HG02884 (cell line): ENCODE data around the gene TBL1XR1.
A peak's percentile ranks its signal among the peaks of the same experiment; 100 is the strongest.

Experiments
- ATAC-seq: cut with Tn5 transposase; IDR thresholded peaks from one replicate; pipeline ENCODE4 v1.9.1; 2021; ENCODE audit warnings: mild to moderate bottlenecking, moderate library complexity; ENCODE audit not compliant: unreplicated experiment

TBL1XR1 gene

DNA sequence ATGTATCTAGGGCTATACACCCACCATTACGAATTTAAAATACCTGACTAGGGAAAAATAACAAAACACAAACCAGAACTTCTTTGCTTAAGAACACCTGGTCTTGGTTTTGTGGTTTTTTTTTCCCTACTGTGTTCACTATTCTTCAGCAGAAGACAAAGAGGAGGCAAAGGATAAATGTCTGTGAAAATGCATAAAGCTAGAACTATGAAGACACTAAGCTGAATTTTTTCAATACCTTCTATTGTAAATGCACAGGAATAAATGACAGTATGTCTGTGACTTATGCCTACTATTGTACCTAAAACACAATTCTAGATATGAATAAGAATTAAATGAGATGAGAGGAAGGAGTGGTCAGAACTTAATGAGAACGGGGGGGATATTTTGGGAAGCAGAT lies 86.9 kb downstream of the TBL1XR1 start:
- ATAC-seq: no peak

DNA sequence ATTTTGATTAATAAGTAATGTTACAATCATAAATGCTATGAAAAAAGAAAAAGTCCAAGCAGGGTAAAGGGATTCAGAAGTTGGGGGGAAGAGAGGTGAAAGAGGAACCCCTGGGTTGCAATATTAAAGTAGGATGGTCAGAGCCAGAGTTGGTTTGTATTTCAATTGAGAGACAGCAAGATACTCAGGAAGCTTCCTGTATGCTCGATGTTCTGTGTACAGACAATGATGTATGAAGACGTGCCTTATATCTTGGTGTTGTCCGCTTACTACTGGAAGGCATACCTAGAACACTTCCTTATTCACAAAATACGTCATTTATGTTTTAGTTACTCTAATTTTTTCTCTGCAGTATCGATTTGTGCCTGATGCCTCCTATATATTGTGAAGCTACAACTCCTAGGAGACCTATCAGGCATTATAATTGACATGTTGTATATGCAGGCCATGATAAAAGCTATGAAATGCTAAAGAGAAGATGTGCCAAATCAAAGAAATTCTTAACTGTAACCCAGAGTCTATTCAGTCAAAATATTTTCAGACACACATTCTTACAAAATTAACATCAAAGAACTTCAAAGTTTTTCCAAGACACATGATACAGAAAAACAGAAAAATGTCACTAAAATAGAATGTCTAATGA lies 87.5 kb downstream of the TBL1XR1 start:
- ATAC-seq: peak; percentile 40

DNA sequence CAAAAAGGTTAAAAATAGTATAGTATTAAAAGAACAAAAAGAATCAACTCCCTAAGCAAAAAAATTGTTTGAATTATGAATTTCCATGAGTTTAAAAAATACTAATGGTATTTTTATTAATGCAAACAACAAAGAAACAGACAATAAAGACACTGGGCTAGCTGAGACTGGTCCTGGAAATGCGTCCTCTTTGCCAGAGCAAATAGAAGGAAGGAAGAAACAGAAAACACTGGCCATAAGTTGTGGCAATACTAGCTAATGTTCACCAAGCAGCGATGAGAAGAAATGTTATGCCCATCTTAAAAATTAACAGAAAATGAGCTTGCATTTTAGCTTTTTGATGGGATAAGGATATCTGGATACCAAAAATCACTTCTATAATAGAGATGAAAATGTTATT lies 88.6 kb downstream of the TBL1XR1 start:
- no peak for ATAC-seq

DNA sequence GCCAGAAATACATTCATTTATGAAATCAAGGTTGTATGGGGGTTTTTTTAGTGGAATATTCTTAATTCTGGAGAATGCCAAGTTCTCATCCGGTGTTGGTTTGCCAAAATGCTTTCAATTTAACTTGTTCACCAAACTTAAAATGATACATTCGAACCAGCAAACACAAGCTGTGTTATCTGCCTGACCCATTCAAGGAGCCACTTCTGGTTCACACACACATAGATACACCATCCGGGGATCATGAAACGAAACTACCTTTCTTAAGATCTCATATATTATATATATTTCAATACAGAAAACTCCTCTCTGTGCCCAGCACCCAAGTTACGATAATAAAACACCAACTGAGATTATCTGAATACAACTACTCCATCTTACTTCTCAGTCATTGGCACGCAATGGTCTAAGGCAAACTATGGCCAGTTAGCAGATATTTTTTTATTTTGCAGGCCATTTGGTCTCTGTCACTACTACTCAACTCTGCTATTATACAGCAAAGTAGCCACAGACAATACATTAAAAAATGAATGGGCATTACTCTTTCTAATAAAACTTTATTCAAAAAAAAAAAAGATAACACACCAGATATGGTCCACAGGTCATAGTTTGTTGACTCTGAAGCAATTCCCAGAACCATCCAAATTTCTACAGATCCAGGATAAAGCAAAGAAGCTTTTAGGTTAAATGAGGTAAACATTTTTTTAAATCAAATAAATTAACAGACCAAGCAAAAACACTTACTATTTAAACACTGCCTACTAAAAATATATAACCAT lies 89.6 kb downstream of the TBL1XR1 start:
- ATAC-seq: no peak

DNA sequence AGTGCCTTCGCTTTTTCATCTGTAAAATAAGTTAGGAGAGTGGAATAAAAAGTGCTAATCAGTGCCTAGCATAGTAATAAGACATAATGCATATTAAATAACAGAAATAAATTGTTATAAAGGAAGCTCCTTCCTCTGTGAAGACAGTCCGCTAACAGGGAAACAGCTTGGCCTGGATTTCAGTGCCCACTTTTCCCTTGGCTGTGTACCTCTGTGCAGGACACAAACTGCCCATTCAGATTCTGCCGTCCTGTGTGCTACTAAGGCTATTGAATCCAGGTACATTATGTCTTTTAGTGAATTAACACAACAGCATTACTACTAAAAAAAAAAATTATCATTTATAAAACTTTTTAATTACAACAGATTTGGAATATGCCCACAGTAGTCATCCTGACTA lies 90.7 kb downstream of the TBL1XR1 start:
- no peak for ATAC-seq

DNA sequence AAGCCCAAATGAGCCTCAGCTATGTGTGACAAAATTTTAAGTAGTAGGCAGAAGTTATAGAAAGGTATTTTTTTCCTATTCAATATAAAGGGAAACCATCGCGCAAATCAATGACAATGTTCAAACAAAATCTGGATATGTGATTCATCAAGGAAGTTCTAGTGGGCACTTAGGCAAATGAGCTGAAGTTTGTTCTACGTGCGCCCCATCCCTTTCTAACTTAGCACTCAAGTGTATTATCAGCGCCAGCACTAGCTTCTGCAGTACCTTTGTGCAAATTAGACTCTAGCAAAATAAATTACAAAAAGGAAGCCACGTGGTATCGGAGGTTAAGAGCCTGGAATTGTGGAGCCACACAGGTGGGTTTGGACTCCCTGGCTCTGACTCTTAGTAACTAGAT lies 91.1 kb downstream of the TBL1XR1 start:
- ATAC-seq: peak; percentile 53

DNA sequence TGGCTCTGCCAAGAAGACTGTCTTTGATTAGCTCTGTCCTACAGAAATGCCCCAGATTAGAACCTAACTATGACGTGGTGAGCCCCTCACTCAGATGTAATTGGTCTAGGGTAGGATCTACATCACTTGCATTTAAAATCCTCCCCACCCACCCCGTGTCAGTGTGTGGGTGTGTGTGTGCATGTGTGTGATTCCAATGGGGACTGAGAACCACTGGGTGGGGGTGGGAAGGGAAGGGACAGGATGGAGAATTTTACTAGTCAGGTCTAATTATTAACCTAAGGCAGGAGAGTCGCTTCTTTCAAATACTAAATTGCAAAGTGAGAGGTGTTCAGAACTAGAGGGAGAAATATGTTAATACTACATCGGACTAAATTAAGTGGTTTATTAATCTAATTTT lies 91.7 kb downstream of the TBL1XR1 start:
- no peak for ATAC-seq

DNA sequence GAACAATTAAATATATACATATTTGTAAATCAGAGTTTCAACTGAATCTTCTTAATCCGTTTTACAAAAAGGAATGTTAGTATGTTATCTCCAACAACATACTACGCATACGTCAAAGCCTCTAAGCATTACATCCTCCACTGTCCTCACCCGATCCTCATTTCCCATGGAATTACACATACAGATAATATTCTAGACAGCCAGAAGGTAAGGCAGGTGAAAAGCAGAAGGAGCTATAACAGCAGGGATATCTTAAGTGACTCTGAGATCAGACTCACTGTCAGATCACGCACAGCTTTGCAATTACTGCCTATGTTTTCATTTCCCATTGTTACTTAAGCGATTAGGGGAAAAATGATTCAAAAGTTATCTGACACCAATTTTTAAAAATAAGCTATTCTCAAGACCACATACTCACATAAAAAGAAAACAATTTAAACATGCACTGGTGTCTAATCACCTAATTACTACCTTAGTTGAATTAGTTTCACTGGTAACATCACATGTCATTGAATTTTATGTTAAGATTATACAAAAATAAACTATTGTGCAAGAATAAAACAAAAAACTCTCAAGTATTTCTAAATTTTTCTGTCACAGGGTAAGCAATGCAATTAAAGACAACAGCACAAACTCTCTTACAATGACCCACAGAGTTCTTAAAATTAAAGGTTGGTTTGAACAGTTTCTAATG lies 92.8 kb downstream of the TBL1XR1 start:
- ATAC-seq: no peak

DNA sequence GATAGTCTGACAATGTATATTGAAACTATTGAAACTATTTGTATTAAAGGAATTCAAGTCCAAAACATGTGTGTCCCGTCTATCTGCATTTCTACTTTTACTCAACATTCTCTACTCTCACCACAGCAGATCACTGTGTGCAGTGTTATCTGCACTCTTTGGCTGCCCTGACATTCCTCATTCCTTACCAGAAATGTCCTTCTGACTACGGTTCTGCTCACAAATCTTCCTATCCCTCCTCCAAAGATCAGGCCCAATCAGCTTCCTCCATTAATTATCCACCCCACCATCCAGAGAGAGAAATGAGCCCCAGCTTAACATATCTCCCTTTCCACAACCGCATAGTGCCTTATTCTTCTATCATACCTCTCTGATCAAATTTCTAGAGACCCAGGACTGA lies 94.7 kb downstream of the TBL1XR1 start:
- ATAC-seq: no peak

DNA sequence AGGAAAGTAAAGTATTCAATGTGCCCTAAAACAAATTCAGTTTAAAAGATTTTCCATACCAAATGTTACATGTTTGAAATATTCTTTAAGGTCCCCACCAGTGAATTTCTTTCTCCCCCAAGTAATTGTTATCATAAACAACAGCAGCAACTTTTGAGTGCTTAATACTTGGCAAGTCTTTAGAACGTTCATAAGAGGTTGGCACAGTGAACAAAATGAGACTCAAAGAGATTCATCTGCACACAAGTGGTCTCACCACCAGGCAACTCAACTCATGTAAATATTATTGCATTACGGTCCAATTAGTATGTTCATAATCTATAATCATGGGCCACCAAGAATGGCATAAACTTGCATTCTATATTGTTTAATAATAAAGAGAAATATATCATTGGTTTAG lies 98.7 kb downstream of the TBL1XR1 start:
- no peak for ATAC-seq

DNA sequence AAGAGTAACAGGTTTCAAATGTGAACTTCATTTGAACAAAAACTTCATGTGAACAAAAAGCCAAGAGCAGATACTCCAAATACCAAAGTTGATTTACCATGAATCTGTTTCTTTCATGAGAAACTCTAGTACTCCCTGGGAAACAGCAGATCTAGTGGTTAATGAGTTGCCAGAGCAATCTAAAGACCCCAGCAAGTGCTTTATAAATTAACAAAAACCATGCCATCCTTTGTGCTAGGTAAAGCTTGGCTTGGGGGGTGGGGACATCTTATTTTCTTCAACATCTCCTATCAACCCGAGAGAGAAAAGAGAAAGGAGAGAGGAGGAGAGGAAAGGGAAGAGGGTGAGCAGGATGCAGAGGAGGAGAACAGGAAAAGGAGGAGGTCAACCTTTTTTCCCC lies 100.7 kb downstream of the TBL1XR1 start:
- ATAC-seq: no peak

DNA sequence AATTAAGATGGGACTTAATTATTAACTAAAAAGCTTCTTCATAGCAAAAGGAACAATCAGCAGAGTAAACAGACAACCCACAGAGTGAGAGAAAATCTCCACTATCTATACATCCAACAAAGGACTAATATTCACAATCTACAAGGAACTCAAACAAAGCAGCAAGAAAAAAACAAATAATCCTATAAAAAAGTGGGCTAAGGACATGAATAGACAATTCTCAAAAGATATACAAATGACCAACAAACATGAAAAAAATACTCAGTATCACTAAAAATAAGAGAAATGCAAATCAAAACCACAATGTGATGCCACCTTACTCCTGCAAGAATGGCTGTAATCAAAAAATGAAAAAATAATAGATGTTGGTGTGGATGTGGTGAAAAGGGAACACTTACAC lies 103.3 kb downstream of the TBL1XR1 start:
- ATAC-seq: no peak

DNA sequence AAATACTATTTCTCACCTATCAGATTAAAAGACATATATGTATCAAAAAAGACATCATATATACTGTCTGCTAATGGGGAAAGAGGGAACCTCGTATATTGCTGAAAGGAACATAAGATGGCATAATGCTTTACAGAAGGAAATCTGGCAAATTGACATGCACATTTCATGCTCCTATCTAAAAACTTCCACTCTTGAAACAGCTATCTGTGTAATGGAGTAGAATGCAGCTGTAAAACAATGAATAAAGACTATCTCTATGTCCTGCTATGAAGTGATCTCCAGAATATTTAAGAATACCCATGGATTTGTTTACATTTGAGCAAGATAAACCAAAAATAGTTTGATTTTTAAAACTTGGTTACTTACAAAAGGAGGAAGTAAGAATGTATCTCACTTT lies 107.4 kb downstream of the TBL1XR1 start:
- no peak for ATAC-seq

DNA sequence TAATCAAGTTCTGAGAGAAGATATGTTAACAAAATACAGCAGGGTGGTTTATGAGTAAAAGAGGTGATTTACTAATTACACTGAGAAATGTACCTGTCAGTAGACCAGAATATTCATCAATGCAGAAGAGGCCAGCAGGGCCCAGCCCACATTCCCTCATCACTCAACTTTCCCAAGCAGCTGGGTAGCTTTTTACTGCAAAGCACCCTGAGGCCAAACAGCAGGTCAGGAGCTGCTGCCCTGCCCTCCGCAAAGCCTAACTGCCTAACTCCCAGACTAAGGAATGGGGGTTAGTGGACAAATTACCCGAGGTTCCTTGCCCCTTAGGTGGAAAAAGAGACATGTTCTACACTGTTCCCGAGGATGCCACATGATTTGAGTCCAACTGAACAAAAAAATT lies 108.2 kb downstream of the TBL1XR1 start:
- no peak for ATAC-seq

DNA sequence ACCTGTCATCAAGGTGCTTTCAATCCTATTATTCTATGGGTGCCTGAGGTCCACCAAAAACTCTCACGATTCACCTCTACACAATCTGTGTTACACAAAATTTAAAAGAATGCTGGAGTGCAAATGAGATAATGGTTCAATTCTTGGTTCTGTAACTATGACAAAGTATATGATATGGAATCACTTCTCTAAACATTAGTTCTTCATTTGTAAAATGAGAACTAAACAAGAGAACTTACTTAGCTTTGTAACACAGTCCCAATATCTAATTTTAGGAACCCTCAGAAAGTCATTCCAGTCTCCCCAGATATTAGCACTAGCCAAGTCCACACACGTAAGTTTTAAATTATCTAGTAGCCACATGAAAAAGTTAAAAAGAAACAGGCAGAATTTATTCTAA lies 111.5 kb downstream of the TBL1XR1 start:
- no peak for ATAC-seq

DNA sequence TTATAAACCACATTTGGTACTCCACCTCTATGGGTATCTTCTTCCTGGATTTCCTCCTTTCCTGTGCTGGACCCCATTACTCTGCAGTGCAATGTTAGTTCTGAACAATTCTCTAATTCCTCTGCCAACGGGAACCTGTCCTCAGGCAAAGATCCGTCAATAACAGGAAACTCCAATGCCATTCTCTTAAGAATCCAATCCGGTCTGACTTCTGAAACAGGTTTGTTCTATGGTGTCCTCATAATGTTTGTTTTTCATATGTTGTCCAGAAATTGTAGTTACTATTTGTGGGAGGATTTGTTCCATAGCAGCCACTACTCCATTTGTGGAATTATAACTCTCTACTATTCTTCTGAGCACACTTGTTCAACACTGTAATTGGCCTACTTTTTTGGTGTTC lies 112.7 kb downstream of the TBL1XR1 start:
- ATAC-seq: no peak

DNA sequence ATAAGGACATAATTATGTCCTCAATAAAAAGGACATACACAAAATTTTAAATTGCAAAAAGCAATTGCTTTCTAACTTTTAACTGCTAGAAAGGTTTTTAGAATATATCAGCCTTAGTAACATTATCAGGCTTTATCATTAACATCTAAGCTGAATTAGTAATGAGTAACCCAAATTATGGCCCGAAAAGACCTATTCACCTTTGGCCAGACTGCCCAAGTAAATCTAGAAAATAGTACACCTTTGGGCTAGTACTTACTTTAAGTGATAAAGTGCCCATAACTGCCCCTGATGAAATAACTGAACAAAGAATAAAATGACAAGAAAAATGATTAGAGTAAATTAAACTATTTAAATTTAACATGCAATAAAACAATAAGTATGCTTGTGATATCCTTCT lies 117.2 kb downstream of the TBL1XR1 start:
- ATAC-seq: no peak

DNA sequence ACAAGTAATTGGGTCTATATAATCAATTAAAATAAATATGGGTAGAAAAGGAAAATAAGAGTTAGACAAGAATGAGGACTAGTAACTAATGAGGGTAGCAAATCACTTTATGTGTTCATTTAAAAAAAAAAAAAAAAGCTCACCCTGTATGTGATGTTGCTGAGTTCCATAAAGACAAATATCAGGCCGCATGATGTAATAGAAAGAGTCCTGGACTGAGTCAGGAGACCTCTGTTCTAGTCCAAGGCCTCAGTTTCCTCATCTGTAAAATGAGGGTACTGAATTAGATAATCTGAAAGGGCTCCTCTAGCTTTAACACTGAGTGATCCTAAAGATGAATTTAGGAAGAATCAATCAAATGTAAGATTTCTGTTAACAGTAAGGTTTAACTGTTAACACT lies 117.6 kb downstream of the TBL1XR1 start:
- ATAC-seq: no peak

DNA sequence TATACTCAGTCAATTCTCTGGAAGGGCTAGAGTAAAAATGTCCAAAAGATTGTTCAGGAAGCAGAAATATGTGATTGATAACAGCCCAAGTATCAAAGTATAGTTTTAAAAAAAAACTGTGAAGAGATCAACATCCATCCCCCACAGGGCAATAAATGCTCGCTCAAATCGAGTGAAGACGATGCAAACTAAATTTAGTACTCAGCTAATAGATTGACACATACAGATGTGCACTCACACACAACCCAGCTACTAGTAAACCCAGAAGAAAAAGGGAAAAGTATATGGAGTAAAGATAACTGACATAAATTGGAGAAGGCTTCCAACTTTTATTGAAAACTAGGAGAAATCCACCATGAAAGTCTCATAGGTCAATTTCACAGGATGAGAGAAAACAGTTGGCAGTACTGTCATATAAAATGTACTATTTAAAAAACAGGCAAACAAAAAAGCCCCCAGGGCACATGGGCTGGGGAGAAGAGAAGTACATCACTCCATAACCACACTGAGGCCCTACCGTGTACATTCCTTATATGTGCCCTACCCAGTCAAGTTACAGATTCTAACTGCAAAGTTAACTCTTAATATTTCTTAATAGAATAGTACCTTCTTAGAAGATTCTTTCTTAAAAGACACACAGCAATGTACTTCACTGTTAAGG lies 125.7 kb downstream of the TBL1XR1 start:
- ATAC-seq: no peak

DNA sequence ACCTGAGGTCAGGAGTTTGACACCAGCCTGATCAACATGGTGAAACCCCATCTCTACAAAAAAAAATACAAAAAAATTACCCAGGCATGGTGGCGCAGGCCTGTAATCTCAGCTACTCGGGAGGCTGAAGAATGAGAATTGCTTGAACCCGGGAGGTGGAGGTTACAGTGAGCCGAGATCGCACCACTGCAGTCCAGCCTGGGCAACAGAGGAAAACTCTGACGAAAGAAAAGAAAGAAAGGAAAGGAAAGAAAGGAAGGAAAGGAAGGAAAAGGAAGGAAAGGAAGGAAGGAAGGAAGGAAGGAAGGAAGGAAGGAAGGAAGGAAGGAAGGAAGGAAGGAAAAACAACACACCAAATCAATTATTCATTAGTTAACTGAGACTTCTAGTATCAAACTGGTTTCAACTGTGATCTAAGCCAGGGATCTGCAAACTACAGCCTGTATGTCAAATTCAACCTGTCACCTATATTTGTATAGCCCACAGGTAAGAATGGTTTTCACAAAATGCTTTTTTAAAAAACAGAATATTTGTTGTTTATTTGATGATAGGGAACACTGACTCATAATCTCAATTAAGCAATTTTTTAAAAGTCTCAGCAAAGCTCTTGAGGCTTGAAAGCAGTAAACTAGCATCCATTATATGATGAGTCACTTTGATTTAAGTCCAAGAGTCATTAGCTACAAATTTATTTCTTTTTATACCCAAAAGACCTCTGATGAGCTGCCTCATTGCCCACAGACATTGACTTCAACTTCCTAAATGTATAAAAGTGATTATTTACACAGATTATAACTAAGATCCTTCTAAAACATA lies 127.6 kb downstream of the TBL1XR1 start:
- ATAC-seq: no peak

DNA sequence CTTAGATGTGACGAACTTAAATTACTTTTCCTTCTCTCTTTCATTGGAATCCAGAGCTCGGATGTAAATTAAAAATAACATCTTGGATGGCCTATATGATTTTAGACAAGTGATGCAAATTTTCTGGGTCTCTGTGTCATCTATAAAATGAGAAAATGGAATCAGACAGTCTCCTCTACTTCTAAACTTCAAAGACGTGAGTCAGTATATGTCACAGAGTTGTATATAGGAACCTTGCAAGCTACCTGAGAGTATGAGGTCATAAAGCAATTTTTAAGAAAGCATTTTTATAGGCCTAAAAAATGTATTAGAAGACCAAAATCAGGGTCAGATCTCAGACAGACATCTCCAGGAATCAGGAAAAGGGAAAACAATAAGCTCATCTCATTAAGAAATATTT lies 128.3 kb downstream of the TBL1XR1 start:
- ATAC-seq: no peak
